GM18909 (cell line): Measurements from ENCODE around the gene NPIPB6.

Experiments used
- ATAC-seq: cut with Tn5 transposase; IDR thresholded peaks from one replicate; pipeline ENCODE4 v1.9.1; 2021; ENCODE audit warnings: mild to moderate bottlenecking; ENCODE audit not compliant: unreplicated experiment, poor library complexity

Gene NPIPB6

DNA sequence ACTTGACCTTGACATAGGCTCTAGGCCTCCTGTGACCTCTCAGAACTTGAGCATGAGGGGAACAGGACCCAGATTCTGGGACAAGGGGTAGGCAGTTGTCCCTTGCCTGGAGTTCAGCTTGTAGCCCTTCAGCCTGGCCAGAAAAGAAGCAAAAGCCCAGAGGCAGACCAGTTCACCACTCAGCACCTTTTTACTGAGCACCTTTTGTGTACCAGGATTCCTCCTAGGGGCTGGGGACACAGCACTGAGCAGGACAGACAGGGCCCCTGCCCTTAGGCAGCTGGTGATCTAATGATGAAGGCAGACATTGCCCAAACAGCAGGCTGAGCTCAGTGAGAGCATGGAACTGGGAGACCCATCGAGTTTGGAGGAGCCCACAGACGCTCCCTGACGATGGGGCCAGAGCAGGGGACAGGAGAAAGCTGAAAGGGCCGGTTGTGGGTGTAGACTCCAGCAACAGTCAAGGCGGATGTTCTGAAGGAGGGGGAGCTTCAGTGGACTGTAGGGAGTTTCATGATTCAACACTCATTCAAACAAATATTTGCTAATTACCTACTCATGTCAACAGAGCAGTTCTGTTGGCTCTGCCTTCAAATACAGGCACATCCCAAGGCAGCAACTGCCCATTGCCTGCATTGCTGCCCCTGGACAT is 38.9 kb downstream of the NPIPB6 start:
- ATAC-seq = no peak

- ATAC-seq = no peak
Measured at GRCh38 chr16:28321700-28322411, 41.5 kb downstream of the NPIPB6 start.

- ATAC-seq = no peak
Measured at GRCh38 chr16:28320741-28321140, 42.6 kb downstream of the NPIPB6 start.

DNA sequence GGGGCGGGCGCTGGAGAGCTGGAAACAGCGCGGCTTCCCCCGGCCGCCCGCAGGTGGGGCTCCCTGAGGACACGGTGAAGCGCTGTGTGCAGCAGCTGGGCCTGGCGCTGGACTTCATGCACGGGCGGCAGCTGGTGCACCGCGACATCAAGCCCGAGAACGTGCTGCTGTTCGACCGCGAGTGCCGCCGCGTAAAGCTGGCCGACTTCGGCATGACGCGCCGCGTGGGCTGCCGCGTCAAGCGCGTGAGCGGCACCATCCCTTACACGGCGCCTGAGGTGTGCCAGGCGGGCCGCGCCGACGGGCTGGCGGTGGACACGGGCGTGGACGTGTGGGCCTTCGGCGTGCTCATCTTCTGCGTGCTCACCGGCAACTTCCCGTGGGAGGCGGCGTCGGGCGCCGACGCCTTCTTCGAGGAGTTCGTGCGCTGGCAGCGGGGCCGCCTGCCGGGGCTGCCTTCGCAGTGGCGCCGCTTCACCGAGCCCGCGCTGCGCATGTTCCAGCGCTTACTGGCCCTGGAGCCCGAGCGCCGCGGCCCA is 43.2 kb downstream of the NPIPB6 start:
- no peak for ATAC-seq

GRCh38 chr16:28319476-28320022 is 43.8 kb downstream of the NPIPB6 start:
- no peak for ATAC-seq

GRCh38 chr16:28318042-28318744 is 45.1 kb downstream of the NPIPB6 start:
- ATAC-seq = no peak

DNA sequence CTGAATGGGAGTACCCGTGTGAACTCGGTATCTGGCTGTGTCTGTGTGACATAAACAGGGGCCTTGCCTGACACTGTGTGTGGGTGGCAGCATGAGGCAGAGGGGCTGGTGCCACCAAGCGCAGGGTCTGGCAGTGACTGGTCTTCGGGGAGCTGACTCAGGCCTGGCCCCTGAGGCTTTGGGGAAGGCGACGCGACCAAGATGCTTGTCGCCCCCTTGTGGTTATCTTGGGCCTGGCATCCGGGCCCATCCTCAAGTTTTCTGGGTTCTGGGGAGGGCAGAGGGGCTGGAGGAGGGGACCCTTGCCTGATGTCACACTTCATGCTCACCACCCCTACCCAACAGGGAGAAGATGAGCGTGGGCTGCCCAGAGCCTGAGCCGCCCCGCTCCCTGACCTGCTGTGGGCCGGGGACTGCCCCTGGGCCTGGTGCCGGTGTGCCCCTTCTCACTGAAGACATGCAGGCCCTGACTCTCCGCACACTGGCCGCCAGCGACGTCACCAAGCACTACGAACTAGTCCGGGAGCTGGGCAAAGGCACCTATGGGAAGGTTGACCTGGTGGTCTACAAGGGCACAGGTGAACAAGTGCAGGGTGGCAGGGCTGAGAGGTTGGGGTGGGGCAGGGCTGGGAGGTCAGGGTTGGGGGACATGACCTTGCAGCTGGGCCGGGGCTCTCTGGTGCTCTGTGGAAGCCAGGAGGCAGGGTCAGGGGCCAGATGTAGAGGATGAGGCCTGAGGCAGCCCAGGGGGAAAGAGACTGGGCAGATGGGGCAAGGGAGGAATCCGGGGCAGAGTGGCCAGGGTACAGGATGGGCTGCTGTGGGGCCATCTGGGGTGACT is 46.0 kb downstream of the NPIPB6 start:
- peak; percentile 46 for ATAC-seq

- no peak for ATAC-seq
Measured at GRCh38 chr16:28316054-28316453, 47.3 kb downstream of the NPIPB6 start.

DNA sequence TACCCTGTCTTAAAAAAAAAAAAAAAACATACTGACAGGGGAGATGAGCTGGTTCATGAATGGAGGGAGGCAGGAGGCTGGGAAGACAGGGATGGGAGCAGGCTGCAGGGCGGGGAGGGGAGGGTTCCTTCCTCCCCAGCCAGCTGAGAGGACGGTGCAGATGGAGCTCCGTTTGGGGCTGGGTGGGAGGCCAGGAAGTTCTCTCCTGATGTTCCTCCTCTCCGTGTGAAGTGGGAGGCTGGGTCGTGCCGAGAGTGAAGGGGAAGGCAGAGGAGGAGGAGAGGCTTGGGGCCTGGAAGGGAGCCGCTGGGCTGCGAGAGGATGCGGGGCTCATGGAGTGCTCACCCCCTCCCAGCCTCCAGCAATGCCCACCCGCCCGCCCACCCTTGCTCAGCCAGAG is 49.7 kb downstream of the NPIPB6 start:
- no peak for ATAC-seq

- ATAC-seq = no peak
Measured at GRCh38 chr16:28312327-28312726, 51.0 kb downstream of the NPIPB6 start.

- ATAC-seq = no peak
Measured at GRCh38 chr16:28311913-28312312, 51.4 kb downstream of the NPIPB6 start.

- ATAC-seq = no peak
Measured at GRCh38 chr16:28311413-28311812, 51.9 kb downstream of the NPIPB6 start.

DNA sequence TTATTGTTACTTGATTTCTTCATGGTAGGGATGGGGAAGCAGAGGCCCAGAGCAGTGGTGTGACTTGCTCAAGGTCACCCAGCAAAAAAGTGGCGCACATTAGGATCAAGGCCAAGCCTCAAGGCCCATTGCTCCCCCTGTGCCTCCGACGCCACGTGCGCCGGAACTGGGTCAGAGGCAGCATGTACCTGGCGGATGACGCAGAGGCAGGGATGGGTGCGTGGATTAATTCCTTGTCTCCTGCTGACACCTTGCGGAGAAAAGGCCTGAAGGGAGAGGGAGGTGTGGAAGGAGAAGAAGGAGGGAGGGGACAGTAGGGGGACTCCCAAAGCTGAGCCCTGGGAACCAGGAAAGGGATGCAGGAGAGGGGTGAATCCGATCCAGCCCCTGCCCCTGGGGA is 52.5 kb downstream of the NPIPB6 start:
- ATAC-seq = no peak

GRCh38 chr16:28309811-28310311 is 53.4 kb downstream of the NPIPB6 start:
- no peak for ATAC-seq

DNA sequence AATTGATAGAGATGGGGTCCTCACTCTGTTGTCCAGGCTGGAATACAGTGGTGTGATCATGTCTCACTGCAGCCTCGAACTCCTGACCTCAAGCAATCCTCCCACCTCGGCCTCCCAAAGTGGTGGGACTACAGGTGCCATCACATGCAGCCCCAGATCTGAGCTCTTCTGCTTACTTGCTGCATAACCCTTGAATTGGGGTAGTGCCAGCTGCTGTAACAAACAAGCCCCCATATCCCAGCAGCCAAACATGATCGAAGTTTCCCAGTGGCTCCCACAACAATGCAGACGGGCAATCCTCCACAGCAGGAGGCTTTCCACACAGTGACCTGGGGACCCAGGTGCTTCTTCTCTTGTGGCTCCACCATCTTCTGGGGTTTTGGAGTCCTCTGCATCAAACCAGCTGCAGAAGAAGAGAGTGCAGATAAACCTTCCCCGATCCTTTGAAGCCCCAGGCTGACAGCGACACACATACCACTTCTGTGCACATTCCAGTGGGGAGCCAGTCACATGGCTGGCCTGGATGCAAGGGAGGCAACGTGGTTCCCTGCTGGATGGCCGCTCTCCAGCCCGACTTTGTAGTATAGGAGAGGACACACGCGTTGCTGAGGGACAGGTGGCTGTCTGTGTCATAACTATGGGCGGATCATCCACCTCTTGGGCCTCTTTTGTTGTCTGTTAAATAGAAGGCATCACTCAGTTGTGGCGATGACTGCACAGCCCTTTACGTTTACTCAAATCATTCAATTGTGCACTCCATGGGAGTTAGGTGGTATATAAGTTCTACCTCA is 54.3 kb downstream of the NPIPB6 start:
- ATAC-seq = no peak

DNA sequence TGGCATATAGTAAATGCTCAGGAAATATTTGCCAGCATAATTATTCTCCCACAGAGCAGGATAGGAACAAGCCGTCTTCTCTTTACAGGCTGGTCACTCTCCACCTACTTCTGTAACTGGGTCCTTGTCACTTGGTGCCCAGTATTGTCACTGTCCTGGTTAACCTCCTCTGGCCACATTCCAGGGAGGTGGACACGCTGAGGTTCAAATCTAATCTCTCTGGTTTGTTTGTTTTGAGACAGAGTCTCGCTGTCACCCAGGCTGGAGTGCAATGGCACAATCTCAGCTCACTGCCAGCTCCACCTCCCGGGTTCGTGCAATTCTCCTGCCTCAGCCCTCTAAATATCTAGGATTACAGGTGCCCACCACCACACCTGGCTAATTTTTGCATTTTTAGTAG is 55.4 kb downstream of the NPIPB6 start:
- no peak for ATAC-seq

DNA sequence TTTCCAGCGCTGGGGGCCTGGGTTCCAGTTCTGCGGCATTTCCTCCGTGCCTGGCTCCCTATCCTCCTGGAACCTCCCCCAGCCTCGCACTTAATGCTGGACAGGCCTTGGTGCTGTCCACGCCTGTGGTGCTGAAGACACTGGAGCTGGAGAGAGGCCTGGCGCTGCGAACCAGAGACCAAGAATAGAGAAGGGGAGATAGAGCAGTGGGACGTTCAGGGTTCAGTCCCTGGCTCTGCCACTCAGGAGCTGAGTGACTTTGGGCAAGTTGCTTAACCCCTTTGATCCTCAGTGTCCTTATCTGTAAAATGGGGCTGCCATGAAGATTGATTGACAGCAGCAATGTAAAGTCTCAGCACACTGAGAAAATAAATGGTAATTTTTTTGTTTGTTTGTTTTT is 59.1 kb downstream of the NPIPB6 start:
- ATAC-seq = no peak

- ATAC-seq = no peak
Measured at GRCh38 chr16:28303132-28303531, 60.2 kb downstream of the NPIPB6 start.

GRCh38 chr16:28301620-28302019 is 61.7 kb downstream of the NPIPB6 start:
- ATAC-seq = no peak
